RKO (cell line): ENCODE measurements around the gene PRKCH.
"Not testable (repeated sequence)": the region's sequence is repeated elsewhere in the genome, so short reads cannot be mapped to it uniquely, and the experiment has no call there.

Experiments used
- DNase-seq: peaks from one replicate; pipeline ENCODE4 v3.0.0-alpha.2; 2016; ENCODE audit warnings: low spot score

PRKCH gene

GRCh38 chr14:61395115-61395725 lies 73.8 kb downstream of the PRKCH start:
- DNase-seq: no peak

GRCh38 chr14:61396279-61396678 lies 74.9 kb downstream of the PRKCH start:
- DNase-seq: no peak

- DNase-seq: no peak
These were observed 75.3 kb downstream of the PRKCH start for GRCh38 chr14:61396694-61397093.

GRCh38 chr14:61397615-61398014 lies 76.2 kb downstream of the PRKCH start:
- no peak for DNase-seq

- no peak for DNase-seq
These were observed 76.8 kb downstream of the PRKCH start for GRCh38 chr14:61398221-61398620.

- no peak for DNase-seq
These were observed 78.0 kb downstream of the PRKCH start for GRCh38 chr14:61399365-61399764.

- no peak for DNase-seq
These were observed 80.1 kb downstream of the PRKCH start for GRCh38 chr14:61401461-61401860.

GRCh38 chr14:61403411-61403810 lies 82.0 kb downstream of the PRKCH start:
- no peak for DNase-seq

GRCh38 chr14:61404637-61405036 lies 83.3 kb downstream of the PRKCH start:
- no peak for DNase-seq

GRCh38 chr14:61406198-61406597 lies 84.8 kb downstream of the PRKCH start:
- no peak for DNase-seq

GRCh38 chr14:61406675-61407074 lies 85.3 kb downstream of the PRKCH start:
- DNase-seq: no peak

- no peak for DNase-seq
These were observed 87.1 kb downstream of the PRKCH start for GRCh38 chr14:61408498-61408897.

GRCh38 chr14:61409782-61410181 lies 88.4 kb downstream of the PRKCH start:
- DNase-seq: no peak

- not testable (repeated sequence) for DNase-seq
These were observed 94.6 kb downstream of the PRKCH start for GRCh38 chr14:61415934-61416333.

- no peak for DNase-seq
These were observed 95.2 kb downstream of the PRKCH start for GRCh38 chr14:61416591-61416990.

- DNase-seq: no peak
These were observed 95.8 kb downstream of the PRKCH start for GRCh38 chr14:61417141-61417540.

- DNase-seq: no peak
These were observed 96.6 kb downstream of the PRKCH start for GRCh38 chr14:61417883-61418455.

GRCh38 chr14:61418746-61419145 lies 97.4 kb downstream of the PRKCH start:
- no peak for DNase-seq

- no peak for DNase-seq
These were observed 97.8 kb downstream of the PRKCH start for GRCh38 chr14:61419201-61419600.

- no peak for DNase-seq
These were observed 98.9 kb downstream of the PRKCH start for GRCh38 chr14:61420326-61420725.

GRCh38 chr14:61421212-61421923 lies 100.0 kb downstream of the PRKCH start:
- no peak for DNase-seq

GRCh38 chr14:61426048-61426447 lies 104.7 kb downstream of the PRKCH start:
- no peak for DNase-seq

- no peak for DNase-seq
These were observed 106.9 kb downstream of the PRKCH start for GRCh38 chr14:61428261-61428660.

- no peak for DNase-seq
These were observed 107.9 kb downstream of the PRKCH start for GRCh38 chr14:61429316-61429715.
